GM23248 (cell line): ENCODE data around the gene STRIP1.

Experiments
- EZH2 ChIP-seq: fragments of 200-600 bp; sonication (generic); IDR thresholded peaks from 2 replicates; pipeline ENCODE4 v1.6.1; 2018; ENCODE audit warnings: antibody characterized with exemption, mild to moderate bottlenecking; ENCODE audit not compliant: insufficient read depth, poor library complexity, severe bottlenecking
- EZH2phosphoT487 ChIP-seq: fragments of 200-600 bp; sonication (generic); IDR thresholded peaks from 2 replicates; pipeline ENCODE4 v1.6.1; 2018; ENCODE audit warnings: antibody characterized with exemption, moderate library complexity, mild to moderate bottlenecking, low read depth; ENCODE audit not compliant: insufficient read depth

DNA sequence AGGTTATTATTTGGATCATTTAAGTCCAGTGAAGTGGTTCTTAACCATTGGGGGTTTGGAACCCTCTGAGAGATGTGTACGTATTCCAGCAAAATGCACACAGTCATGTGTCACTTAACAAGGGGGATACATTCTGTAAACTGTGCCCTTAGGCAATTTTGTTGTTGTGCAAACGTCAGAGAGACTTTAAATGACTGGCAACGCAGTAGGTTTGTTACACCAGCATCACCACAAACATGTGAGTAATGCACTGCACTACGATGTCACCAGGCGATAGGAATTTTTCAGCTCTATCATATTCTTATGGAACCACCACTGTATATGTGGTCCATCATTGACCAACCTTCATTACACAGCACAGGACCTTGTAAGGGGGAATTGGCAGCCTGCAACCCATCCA, 37.9 kb upstream of the STRIP1 start:
- TF ChIP-seq EZH2phosphoT487 (no peak), EZH2 (no peak)
